HEK293 (cell line): ENCODE data around the gene MAP3K12.

Experiments used
- CTCF ChIA-PET: fragments of 350-600 bp; formaldehyde crosslinking; extraction: SDS; loops from one replicate; lab custom pipeline; 2021; ENCODE audit warnings: antibody characterized with exemption; lab: Yijun Ruan, JAX
- POLR2A ChIA-PET: fragments of 300-600 bp; formaldehyde crosslinking; extraction: SDS; loops from one replicate; lab custom pipeline; 2020; ENCODE audit warnings: antibody characterized with exemption, inconsistent platforms; lab: Yijun Ruan, JAX
- H3K27ac ChIP-seq: fragments of 200-500 bp; sonication (Bioruptor generic); 2 replicates; pipeline ENCODE4 v1.5.1; 2014; ENCODE audit warnings: low read depth, low read length, control low read depth, inconsistent platforms; ENCODE audit errors: extremely low read depth
- H3K36me3 ChIP-seq, 2 experiments: fragments of 200-500 bp in 1 of 2; sonication (Bioruptor generic) in 1 of 2; 1 replicate in 1 of 2; 2 replicates in 1 of 2; pipeline ENCODE4 v1.5.1; 2014 to 2017; ENCODE audit warnings: inconsistent platforms in 2 of 2, low read length in 2 of 2; ENCODE audit not compliant: control insufficient read depth in 2 of 2, insufficient read depth in 1 of 2
- H3K4me1 ChIP-seq: fragments of 200-500 bp; sonication (Bioruptor generic); 2 replicates; pipeline ENCODE4 v1.5.1; 2014; ENCODE audit warnings: mild to moderate bottlenecking, low read length, inconsistent platforms; ENCODE audit not compliant: control insufficient read depth, insufficient read depth
- H3K4me3 ChIP-seq: 2 replicates; pipeline ENCODE4 v1.5.1; 2011; ENCODE audit warnings: low read depth, mild to moderate bottlenecking, control low read depth, low read length, moderate library complexity
- H3K9me3 ChIP-seq: fragments of 200-500 bp; sonication (Bioruptor generic); 2 replicates; pipeline ENCODE4 v1.5.1; 2014; ENCODE audit warnings: low read depth, low read length, inconsistent platforms; ENCODE audit not compliant: control insufficient read depth, insufficient read depth
- EGR2 ChIP-seq: fragments of 450-650 bp; formaldehyde crosslinking; IDR thresholded peaks from 2 replicates; pipeline ENCODE4 v1.5.1; 2016; ENCODE audit warnings: low read depth, missing biosample characterization, missing genetic modification characterization
- HOXD13 ChIP-seq: sonication (generic); formaldehyde crosslinking; IDR thresholded peaks from 2 replicates; pipeline ENCODE4 v1.8.0; 2022; ENCODE audit warnings: missing genetic modification reagents, borderline replicate concordance
- ZBTB21 ChIP-seq: fragments of 450-650 bp; formaldehyde crosslinking; IDR thresholded peaks from 2 replicates; pipeline ENCODE4 v1.5.1; 2017; ENCODE audit warnings: missing biosample characterization, missing genetic modification characterization
- ZFHX2 ChIP-seq: fragments of 450-650 bp; formaldehyde crosslinking; conservative IDR thresholded peaks from 2 replicates; pipeline ENCODE4 v1.5.1; 2016; ENCODE audit warnings: missing biosample characterization, missing genetic modification characterization
- ZFP37 ChIP-seq: fragments of 450-650 bp; formaldehyde crosslinking; IDR thresholded peaks from 2 replicates; pipeline ENCODE4 v1.5.1; 2016; ENCODE audit warnings: missing biosample characterization, missing genetic modification characterization
- ZNF184 ChIP-seq: fragments of 450-650 bp; IDR thresholded peaks from 2 replicates; pipeline ENCODE4 v1.5.1; 2018; ENCODE audit warnings: missing biosample characterization, mild to moderate bottlenecking, missing genetic modification characterization
- ZNF747 ChIP-seq: fragments of 450-650 bp; formaldehyde crosslinking; IDR thresholded peaks from 2 replicates; pipeline ENCODE4 v1.5.1; 2016; ENCODE audit warnings: missing biosample characterization, missing genetic modification characterization
- ZNF776 ChIP-seq: fragments of 450-650 bp; formaldehyde crosslinking; IDR thresholded peaks from 2 replicates; pipeline ENCODE4 v1.5.0; 2017; ENCODE audit warnings: missing biosample characterization, missing genetic modification characterization, borderline replicate concordance
- ZNF777 ChIP-seq: fragments of 450-650 bp; formaldehyde crosslinking; IDR thresholded peaks from 2 replicates; pipeline ENCODE4 v1.5.1; 2017; ENCODE audit warnings: missing biosample characterization, missing genetic modification characterization, borderline replicate concordance
- ZNF830 ChIP-seq: fragments of 450-650 bp; IDR thresholded peaks from 2 replicates; pipeline ENCODE4 v1.5.0; 2018; ENCODE audit warnings: missing biosample characterization, missing genetic modification characterization, low read depth, mild to moderate bottlenecking, moderate library complexity
- TF ChIP-seq, protein P1 (sequence below): fragments of 450-650 bp; formaldehyde crosslinking; IDR thresholded peaks from 2 replicates; pipeline ENCODE4 v1.5.1; 2017; ENCODE audit warnings: missing biosample characterization, missing genetic modification characterization
- TF ChIP-seq, protein P2 (sequence below): fragments of 450-650 bp; formaldehyde crosslinking; IDR thresholded peaks from 2 replicates; pipeline ENCODE4 v1.5.1; 2017; ENCODE audit warnings: missing biosample characterization, mild to moderate bottlenecking, missing genetic modification characterization, moderate library complexity
- TF ChIP-seq, protein P3 (sequence below): fragments of 450-650 bp; formaldehyde crosslinking; IDR thresholded peaks from 2 replicates; pipeline ENCODE4 v1.5.1; 2016; ENCODE audit warnings: missing biosample characterization, missing genetic modification characterization
- TF ChIP-seq, protein P4 (sequence below): fragments of 450-650 bp; formaldehyde crosslinking; IDR thresholded peaks from 2 replicates; pipeline ENCODE4 v1.5.1; 2016; ENCODE audit warnings: missing biosample characterization, missing genetic modification characterization

MAP3K12 gene

DNA sequence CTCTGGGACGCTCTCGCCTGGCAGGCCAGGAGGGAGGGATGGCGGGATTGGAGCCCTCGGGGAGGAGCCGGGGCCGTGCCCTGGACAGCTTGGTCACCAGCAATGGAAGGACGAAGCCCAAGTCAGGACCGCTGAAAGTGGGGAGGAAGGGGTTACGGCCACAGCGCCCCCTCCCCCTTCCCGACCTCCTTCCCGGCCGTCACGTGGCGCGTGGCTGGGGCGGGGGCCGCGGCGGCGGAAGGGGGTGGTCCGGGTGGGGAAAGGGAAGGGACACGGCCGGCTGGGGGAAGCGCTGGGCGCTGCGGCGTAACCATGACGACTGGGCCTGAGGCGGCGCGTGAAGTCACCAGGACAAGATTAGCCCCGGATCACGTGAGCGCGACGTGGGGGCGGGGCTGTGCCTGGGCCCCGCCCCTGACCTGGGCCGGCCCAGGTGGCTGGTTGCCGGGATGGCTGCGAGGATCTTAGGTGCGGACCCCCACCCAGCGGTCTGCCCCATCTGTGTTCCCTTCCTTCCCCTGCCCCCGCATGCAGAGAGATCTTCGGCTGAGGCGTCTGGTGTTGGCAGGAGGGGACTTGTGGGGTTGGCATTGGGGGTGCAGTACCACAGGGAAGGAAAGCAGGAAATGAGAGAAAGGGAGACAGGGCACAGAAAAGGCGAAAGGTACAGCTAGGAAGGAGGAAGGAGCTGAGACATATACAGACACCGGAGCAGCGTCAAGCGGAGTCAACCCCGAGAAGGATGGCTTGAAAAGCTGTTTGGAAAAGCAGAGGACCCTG is 6.2 kb downstream of the MAP3K12 start (continued):
- TF ChIP-seq, protein P1, sequence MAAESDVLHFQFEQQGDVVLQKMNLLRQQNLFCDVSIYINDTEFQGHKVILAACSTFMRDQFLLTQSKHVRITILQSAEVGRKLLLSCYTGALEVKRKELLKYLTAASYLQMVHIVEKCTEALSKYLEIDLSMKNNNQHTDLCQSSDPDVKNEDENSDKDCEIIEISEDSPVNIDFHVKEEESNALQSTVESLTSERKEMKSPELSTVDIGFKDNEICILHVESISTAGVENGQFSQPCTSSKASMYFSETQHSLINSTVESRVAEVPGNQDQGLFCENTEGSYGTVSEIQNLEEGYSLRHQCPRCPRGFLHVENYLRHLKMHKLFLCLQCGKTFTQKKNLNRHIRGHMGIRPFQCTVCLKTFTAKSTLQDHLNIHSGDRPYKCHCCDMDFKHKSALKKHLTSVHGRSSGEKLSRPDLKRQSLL (tag by site-specific recombination) = no peak
- TF ChIP-seq ZNF747 (tag by site-specific recombination) = no peak
- TF ChIP-seq EGR2 (tag by site-specific recombination) = 0 out of 2 replicates have a peak, but pooled peaks have one; percentile 26
- no peak for TF ChIP-seq ZNF777 (tag by site-specific recombination)
- peak; percentile 55 for TF ChIP-seq ZFHX2 (tag by site-specific recombination)
- TF ChIP-seq ZNF184 (tag by site-specific recombination) = no peak
- TF ChIP-seq ZFP37 (tag by site-specific recombination) = no peak

DNA sequence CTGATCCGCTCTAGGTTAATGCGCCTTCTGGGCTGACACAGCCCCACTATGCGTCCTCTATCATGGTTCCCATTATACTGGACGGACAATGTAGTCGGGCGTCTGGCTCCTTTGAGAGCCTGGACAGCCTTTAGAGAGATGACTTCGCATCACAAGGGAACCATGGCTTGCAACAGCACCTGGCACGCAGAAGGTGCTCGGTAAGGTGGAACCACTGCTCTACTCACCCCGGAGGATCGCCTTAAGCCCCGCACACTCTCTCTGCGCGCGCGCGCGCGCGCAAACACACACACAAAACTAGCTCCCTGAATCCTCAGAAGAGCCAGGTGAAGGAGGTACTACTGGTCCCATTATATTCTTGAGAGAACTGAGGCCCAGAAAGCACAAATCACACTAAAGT is 7.1 kb downstream of the MAP3K12 start:
- no peaks in the 10 kb centered on the region for H3K9me3 ChIP-seq
- H3K4me1 ChIP-seq = peaks cover 16% of the 10 kb centered on the region
- H3K4me3 ChIP-seq = no peak overlapping the region
- no peak overlapping the region; the same call in 1 of the 2 replicates for H3K27ac ChIP-seq
- ChIA-PET POLR2A (interaction anchor here (0.6 to 2.8 kb wide), 4 partner anchors 9 to 138 kb away, joined by 3 to 27 read pairs (median 8); partner anchors contain the start of gene TARBP2), CTCF (interaction anchor here (1.0 kb wide), 2 partner anchors 14 to 16 kb away, joined by 3 read pairs; no protein-coding TSS in a partner anchor)
- peaks cover 0 to 9% of the 10 kb centered on the region in 2 experiments; a peak in 1 of 3 replicates for H3K36me3 ChIP-seq
- TF ChIP-seq HOXD13 (CRISPR knock-in tag) (no peak), ZNF830 (tag by site-specific recombination) (no peak), ZNF776 (no peak)
- TF ChIP-seq, protein P2, sequence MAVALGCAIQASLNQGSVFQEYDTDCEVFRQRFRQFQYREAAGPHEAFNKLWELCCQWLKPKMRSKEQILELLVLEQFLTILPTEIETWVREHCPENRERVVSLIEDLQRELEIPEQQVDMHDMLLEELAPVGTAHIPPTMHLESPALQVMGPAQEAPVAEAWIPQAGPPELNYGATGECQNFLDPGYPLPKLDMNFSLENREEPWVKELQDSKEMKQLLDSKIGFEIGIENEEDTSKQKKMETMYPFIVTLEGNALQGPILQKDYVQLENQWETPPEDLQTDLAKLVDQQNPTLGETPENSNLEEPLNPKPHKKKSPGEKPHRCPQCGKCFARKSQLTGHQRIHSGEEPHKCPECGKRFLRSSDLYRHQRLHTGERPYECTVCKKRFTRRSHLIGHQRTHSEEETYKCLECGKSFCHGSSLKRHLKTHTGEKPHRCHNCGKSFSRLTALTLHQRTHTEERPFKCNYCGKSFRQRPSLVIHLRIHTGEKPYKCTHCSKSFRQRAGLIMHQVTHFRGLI (tag by site-specific recombination) = no peak
- TF ChIP-seq, protein P3, sequence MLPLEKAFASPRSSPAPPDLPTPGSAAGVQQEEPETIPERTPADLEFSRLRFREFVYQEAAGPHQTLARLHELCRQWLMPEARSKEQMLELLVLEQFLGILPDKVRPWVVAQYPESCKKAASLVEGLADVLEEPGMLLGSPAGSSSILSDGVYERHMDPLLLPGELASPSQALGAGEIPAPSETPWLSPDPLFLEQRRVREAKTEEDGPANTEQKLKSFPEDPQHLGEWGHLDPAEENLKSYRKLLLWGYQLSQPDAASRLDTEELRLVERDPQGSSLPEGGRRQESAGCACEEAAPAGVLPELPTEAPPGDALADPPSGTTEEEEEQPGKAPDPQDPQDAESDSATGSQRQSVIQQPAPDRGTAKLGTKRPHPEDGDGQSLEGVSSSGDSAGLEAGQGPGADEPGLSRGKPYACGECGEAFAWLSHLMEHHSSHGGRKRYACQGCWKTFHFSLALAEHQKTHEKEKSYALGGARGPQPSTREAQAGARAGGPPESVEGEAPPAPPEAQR (tag by site-specific recombination) = no peak

DNA sequence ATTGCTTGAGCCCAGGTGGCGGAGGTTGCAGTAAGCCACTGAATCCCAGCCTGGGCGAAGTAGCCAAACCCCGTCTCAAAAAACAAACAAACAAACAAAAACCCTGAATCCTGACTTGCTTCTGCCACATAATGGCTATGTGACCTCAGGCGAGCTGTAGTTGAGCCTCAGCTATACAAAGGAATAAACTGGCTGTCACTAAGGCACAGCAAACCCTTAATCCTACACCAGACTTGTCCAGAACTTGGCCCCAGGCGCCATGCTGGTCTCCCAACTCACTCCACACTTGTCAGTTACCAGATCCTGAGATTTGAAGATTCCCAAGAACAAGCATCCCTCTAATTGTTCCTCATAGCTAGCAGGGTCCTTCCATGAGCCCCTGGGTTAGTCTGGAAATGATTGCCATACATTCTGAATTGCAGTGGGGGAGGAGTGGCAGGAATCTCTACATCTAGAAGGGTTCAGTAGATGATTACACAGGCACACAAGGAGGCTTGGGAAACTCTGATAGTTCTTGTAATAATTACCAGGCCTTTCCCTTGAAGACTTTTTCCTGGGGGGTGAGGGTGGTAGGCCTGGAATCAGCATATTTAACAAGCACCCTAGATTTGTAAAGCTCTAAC is 9.9 kb downstream of the MAP3K12 start:
- no peak overlapping the region for H3K4me3 ChIP-seq
- no peak overlapping the region for H3K27ac ChIP-seq
- peaks cover 3 to 35% of the 10 kb centered on the region in 2 experiments; a peak in 2 of 3 replicates for H3K36me3 ChIP-seq
- TF ChIP-seq ZBTB21 (tag by site-specific recombination) (no peak), ZFP37 (tag by site-specific recombination) (peak; percentile 35; the same call in 1 of the 2 replicates)
- TF ChIP-seq, protein P4, sequence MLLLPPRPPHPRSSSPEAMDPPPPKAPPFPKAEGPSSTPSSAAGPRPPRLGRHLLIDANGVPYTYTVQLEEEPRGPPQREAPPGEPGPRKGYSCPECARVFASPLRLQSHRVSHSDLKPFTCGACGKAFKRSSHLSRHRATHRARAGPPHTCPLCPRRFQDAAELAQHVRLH = no peak
- ChIA-PET CTCF (interaction anchor here (0.9 to 1.0 kb wide), 4 partner anchors 17 to 68 kb away, joined by 3 read pairs; no protein-coding TSS in a partner anchor), POLR2A (interaction anchor here (1.0 to 1.4 kb wide), 4 partner anchors 12 to 49 kb away, joined by 3 to 6 read pairs (median 4); partner anchors contain the start of gene TARBP2)
- H3K9me3 ChIP-seq = no peaks in the 10 kb centered on the region
- peaks cover 10% of the 10 kb centered on the region for H3K4me1 ChIP-seq
